ENCODE measurements around the gene ISY1.

ISY1 gene

DNA sequence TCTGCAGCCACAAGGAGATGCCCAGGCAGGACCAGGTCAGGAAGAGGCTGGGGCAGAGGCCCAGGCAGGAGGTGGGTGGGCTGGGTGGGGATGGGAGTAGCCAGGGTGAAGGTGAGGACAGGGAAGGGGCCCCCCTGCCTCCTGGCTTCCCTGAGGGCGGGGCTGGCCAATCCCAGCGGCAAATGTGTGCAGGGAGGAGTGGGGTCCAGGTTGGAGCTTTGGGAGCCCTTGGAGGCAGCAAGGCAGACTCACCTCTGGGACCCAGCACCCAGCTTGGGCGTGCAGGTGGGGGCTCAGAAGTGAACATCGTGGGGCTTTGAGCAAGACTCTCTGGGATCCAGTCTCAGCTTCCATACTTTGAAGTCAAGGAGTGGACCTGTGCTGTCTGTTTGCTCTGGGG lies 75.0 kb downstream of the ISY1 start:
- DNase-seq: no peak

DNA sequence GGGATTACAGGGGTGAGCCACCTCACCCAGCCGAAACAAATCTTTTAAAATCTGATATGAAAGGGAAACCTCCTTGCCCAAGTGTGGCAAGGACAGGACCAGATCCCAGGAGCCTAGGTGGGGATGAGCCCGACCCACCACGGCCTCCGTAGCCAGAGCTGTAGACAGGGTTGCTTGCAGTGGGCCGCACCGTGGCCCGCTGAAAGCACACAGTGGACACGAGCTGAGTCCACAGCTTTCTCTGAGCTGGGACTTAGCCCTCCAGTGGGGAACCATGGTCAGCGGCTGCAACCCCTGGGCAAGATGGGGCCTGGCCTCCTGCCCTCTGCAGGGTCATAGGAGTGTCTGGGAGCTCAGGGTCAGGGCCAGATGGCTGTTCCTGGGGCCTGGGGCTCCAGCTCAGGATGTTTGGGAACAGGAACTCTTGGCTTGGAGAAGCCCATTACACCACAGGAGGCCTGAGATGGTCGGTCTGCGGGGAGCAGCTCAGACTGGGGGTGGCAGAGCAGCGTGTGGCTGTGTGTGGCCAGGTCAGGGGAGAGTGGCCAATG lies 75.6 kb downstream of the ISY1 start:
- DNase-seq: no peak

DNA sequence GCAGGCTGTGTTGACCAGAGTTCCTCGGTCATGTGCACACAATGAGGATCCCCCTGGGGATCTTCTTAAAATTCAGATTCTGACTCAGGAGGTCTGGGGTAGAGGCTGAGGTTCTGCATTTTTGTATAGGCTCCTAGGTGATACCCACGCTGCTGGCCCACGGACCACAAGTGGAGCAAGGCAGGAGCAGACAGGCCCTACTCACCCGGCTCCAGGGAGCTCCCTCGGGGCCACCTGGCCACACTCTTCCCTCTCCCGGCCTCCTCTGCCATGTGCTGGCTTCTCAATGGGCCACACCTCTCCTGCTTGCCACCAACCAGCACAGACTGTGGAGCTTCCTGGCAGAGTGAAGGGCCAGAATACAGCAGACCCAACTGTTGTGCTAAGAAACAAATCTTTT lies 76.4 kb downstream of the ISY1 start:
- no peak for DNase-seq

DNA sequence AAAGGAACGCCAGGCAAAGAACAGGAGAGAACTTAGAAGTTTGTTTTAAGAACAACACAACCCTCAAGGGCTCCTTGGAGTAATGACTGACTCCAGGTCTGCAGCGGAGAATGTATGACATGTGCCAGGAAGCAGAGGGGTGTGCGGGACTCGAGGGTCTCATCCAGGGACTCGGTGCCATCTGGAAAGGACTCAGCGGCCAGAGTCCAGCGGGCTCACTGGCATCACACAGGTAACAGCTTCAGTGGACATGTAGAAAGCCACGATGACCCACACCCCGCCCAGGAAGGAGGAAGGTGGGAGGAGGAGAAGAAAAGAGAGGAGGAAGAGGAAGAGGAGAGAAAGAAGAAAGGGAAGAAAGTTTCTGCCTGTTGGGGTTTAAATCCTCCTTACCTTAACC lies 78.8 kb downstream of the ISY1 start:
- no peak for DNase-seq

DNA sequence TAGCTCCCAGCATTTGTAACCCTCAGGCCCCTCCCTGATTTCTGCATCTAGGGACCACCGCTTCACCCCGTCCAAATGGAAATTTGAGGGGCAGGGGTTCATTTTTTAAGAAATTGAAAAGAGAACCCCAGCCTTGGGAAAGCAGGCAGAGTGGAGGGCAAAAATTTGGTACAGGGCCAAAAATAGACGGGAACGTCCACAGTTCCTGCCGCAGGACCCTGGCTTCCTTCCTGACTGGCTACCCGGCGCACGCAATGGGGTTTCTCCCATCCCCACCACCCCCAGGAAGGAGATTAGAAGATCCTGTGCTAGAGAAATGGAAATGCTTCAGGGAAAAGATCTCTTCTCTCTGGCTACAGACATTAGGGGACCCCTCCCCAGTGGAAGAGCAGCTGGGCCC lies 79.4 kb downstream of the ISY1 start:
- DNase-seq: no peak

DNA sequence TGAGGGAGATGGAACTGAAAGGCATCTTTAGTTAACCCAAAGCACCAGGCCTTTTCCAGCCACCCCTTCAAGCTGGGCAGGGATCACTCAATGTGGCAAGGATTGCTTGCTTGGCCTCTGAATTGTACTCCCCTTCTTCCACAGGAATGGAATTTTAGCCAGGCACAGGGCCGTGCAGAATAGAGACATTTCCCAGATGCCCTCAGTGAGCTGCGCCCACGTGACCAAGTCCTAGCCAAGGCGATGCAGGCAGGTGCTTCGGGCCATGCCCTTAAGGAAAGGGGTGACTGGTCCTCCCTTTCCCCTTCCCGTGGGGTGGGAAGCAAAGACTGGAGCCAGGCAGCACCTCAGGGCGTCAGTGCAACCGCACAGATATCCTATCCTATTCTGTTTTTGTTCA lies 82.4 kb downstream of the ISY1 start:
- DNase-seq: no peak
